Skeletal muscle satellite cell (primary cell): ENCODE measurements around the gene FAM161B. TPM values are rescaled to one million over a fixed set of nuclear protein-coding genes. Genes with fewer than 3 reads are reported as not detected.
"Not testable (repeated sequence)": the region's sequence is repeated elsewhere in the genome, so short reads cannot be mapped to it uniquely, and the experiment has no call there.

Experiments used
- H3K27me3 ChIP-seq: 2 replicates; pipeline ENCODE4 v1.7.0; 2013; ENCODE audit warnings: low read length; ENCODE audit not compliant: control insufficient read depth, insufficient read depth
- H3K36me3 ChIP-seq: 2 replicates; pipeline ENCODE4 v1.7.0; 2013; ENCODE audit warnings: mild to moderate bottlenecking, control low read depth, low read length; ENCODE audit not compliant: insufficient read depth
- H3K4me1 ChIP-seq: 2 replicates; pipeline ENCODE4 v1.7.0; 2013; ENCODE audit warnings: low read length; ENCODE audit not compliant: control insufficient read depth, insufficient read depth
- H3K4me2 ChIP-seq: 2 replicates; pipeline ENCODE4 v1.7.0; 2013; ENCODE audit warnings: mild to moderate bottlenecking, low read length
- H3K4me3 ChIP-seq: 2 replicates; pipeline ENCODE4 v1.7.0; 2013; ENCODE audit warnings: low read length
- H3K9ac ChIP-seq: 2 replicates; pipeline ENCODE4 v1.7.0; 2013; ENCODE audit warnings: mild to moderate bottlenecking, low read depth, low read length, moderate library complexity
- H3K9me3 ChIP-seq: replicated peaks from 2 replicates; pipeline ENCODE4 v1.7.0; 2013; ENCODE audit warnings: mild to moderate bottlenecking, control low read depth, low read length
- small RNA-seq: library from RNA; depleted of rRNA; stranded (forward); fragments of <200 nt; gene quantifications from one replicate; pipeline ENCODE3, GENCODE V24; 2012

The FAM161B gene

DNA sequence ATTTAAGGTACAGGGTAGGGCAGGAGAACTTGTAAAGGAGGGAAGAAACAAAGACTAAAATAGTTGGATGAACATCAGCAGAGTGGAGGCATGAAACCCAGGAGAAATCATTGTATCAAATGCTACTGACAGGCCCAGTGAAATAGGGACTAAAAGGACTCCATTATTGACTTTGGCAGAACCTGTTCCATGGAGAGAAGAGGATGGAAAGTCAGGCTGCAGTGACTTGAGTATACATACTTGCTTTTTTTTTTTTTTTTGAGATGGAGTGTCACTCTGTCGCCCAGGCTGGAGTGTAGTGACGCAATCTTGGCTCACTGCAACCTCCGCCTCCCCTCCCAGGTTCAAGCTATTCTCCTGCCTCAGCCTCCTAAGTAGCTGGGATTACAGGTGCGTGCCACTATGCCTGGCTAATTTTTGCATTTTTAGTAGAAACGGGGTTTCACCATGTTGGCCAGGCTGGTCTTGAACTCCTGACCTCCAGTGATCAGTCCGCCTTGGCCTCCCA is 55.7 kb downstream of the FAM161B start:
- H3K4me3 ChIP-seq, H3K4me2 ChIP-seq, H3K27me3 ChIP-seq, H3K9me3 ChIP-seq, H3K9ac ChIP-seq, H3K4me1 ChIP-seq: not testable (repeated sequence)
- H3K36me3 ChIP-seq, result peaks cover 55% of the 10 kb centered on the region

DNA sequence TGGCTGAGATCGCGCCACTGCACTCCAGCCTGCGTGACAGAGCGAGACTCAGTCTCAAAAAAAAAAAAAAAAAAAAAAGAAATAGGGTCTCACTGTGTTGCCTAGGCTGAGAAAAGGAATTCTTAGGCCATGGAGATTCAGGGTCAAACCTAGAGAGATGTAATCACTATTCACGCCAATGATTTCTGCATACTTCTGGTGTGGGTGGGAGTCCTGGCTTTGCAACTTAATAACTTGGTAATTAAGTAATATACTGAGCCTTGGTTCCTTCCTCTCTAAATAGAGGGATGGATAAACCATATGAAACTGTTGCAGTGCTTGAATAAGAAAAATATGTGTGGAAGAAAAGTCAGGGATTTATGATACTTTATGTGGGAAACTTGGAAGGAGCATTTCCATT is 60.5 kb downstream of the FAM161B start:
- Histone ChIP-seq H3K4me1 (peaks cover 23% of the 10 kb centered on the region), H3K9me3 (no peaks in the 10 kb centered on the region), H3K36me3 (peaks cover 12% of the 10 kb centered on the region), H3K27me3 (no peaks in the 10 kb centered on the region), H3K4me3 (no peak overlapping the region), H3K4me2 (peak overlapping the region; percentile 79), H3K9ac (no peak overlapping the region)

DNA sequence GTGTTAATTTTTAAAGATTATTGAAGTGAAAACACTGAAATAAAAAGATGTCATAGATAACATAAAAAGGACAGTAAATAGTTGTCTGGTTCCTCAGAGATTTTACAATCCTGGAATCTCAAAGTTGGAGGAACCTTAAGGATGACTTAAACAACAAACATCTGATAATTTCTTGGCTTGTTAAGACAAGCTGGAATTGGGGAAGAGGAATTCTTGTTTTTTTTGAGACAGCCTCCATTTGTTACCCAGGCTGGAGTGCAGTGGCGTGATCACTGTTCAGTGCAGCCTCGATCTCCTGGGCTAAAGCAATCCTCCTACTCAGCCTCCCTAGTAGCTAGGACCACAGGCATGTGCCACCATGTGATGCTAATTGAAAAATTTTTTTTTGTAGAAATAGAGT is 60.9 kb downstream of the FAM161B start:
- Histone ChIP-seq H3K4me1 (peaks cover 23% of the 10 kb centered on the region), H3K36me3 (peaks cover 9% of the 10 kb centered on the region), H3K9me3 (no peaks in the 10 kb centered on the region), H3K9ac (peak overlapping the region; percentile 99), H3K27me3 (no peaks in the 10 kb centered on the region), H3K4me3 (no peak overlapping the region), H3K4me2 (peak overlapping the region; percentile 79)

DNA sequence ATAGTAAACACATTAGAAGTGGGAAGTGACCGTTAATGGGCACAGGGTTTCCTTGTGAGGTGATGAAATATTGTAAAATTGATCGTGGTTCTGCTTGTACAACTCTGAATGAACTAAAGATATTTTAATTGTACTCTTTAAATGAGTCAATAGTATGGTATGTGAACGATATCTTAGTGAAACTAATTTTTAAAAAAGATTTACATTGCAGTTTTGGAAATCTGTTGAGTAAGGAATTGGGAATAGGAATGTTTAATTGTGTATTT is 61.5 kb downstream of the FAM161B start:
- Histone ChIP-seq H3K9ac (peak overlapping the region; percentile 99), H3K27me3 (no peaks in the 10 kb centered on the region), H3K4me2 (peak overlapping the region; percentile 79), H3K4me1 (peaks cover 23% of the 10 kb centered on the region), H3K36me3 (peaks cover 4% of the 10 kb centered on the region), H3K4me3 (peak overlapping the region; percentile 78), H3K9me3 (no peaks in the 10 kb centered on the region)

DNA sequence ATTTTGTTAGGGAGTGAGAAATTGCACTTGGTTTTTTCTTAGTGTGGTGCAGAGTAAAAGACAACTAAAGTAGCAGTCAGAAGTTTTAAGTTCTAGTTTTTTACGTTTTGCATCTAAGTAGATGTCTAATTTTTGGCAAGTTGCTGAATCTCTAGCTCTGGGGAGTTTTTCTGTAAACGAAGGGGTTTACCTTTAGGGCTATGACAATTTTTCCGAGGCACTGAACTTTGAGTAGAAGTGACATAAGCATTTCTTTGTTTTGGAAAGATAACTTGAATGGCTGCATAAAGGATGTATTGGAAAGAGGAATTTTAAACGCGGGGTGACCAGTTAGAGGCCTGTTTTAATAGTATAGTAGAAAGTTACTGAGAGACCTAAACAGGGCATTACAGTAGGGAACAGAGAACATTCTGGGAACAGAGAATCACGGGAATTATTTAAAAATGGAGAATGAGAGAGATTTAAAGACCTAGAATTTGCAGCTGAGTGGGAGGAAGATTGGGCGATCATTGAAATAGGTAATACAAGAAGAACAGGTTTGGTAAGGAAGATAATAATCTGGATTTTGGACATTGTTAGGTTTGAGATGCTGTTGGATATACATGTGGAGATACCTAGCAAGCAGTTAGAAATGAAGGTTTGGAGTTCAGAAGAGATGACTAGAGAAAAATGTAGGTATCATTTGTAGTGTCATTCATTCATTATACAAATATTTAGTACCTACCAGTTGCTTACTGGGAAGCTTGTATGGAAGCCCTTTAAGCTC is 62.0 kb downstream of the FAM161B start:
- no peaks in the 10 kb centered on the region for H3K36me3 ChIP-seq
- no peaks in the 10 kb centered on the region for H3K9me3 ChIP-seq
- peak overlapping the region; percentile 78 for H3K4me3 ChIP-seq
- peak overlapping the region; percentile 79 for H3K4me2 ChIP-seq
- peaks cover 23% of the 10 kb centered on the region for H3K4me1 ChIP-seq
- H3K9ac ChIP-seq, result peak overlapping the region; percentile 99
- no peaks in the 10 kb centered on the region for H3K27me3 ChIP-seq

DNA sequence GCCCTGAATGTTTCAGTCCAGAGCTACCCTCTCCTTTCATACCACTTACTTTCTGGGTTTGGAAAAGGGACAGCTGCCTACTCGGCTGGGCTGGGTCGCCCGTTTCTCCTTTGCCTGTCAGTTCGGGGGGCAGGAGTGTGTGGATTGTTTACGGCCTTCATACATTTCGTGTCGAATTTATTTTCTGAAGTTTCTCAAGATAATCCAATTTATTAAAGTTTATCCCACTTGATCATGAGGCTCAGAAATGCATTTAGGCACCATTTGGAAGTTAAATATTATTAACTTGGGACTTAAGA is 62.6 kb downstream of the FAM161B start:
- peak overlapping the region; percentile 99 for H3K9ac ChIP-seq
- no peaks in the 10 kb centered on the region for H3K27me3 ChIP-seq
- peak overlapping the region; percentile 79 for H3K4me2 ChIP-seq
- H3K4me3 ChIP-seq, result peak overlapping the region; percentile 78
- H3K36me3 ChIP-seq, result no peaks in the 10 kb centered on the region
- peaks cover 23% of the 10 kb centered on the region for H3K4me1 ChIP-seq
- no peaks in the 10 kb centered on the region for H3K9me3 ChIP-seq

DNA sequence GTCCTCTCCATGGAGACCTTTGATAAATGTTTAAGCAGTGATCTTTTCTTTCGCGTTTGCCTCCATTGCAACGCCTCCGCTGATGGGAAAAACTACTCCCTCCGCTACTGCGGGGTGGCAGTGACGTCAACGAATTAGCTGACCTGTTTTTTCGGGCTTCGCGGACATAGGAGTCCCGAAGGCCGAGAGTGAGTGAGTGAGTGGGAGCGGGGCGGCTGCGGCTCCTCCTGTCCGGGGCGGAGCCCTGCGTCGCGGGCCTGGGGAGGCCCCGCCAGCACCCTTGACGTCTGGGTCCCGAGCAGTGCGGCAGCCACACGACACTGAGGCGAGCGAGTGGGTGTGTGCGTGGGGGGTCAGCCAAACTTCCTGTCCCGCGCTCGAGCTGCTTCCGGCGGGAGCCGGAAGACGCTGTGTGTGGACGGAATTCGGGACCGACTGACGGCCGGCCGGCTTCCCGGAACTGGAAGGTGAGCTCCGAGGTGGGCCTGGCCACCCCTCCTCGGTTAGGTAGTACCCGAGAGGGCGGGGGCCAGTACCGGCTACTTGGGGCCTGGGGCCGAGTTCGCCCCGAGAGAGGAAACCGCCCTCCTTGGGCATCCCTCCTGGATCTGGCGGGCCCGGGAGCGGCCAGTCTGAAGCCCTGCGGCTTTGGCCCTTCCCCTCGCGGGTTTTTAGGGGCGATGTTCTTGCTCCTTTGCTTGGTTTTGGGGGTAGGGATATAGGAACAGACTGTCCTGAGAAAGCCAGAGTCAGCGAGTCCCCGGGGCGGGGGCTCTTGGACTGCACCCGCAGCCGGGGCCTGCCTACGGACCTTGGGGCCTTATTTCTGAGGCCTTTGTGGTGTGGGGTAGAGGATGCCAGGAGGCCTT is 63.2 kb downstream of the FAM161B start, which contains the start of gene ZNF410:
ZNF410 (plus strand) TSS at position 411 of the 869 bp plus-strand sequence. CDS start 5,317 bp downstream, outside the sequence.
- Histone ChIP-seq H3K27me3 (no peaks in the 10 kb centered on the region), H3K9ac (peak within 1 kb of the TSS; percentile 99), H3K36me3 (no peaks in the 10 kb centered on the region), H3K4me2 (peak within 1 kb of the TSS; percentile 79), H3K4me3 (peak within 1 kb of the TSS; percentile 78), H3K9me3 (no peaks in the 10 kb centered on the region), H3K4me1 (peaks cover 23% of the 10 kb centered on the region)

DNA sequence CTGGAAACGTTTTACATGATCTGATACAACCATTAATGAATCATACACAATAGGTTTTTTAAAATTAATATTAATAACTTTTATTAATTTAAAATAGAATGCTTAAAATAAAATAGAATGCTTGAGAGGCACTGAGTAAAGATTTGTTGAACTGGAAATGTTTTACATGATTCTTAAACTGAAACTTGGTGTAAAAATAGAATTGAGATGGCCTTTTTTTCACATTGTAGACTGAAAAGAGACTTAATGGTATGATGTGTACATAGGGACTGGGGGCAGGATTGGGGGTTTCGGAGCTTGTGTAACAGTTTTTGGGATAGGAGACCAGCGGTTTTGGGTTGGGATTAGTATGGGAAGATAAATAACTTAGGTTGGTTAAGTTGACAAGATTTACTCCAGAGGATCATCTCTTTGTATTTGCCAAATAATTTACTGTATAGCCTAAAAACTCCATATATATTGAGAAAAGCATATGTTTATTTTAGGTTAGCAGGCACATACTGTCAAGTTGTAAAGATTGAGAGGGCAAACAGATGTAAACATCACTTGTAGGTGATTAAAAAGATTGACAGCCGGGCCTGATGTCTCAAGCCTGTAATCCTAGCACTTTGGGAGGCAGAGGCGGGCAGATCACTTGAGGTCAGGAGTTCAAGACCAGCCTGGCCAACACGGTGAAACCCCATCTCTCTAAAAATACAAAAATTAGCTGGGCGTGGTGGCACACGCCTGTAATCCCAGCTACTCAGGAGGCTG is 65.3 kb downstream of the FAM161B start:
- Histone ChIP-seq H3K27me3 (no peaks in the 10 kb centered on the region), H3K4me2 (no peak overlapping the region), H3K36me3 (no peaks in the 10 kb centered on the region), H3K4me3 (no peak overlapping the region), H3K4me1 (peaks cover 23% of the 10 kb centered on the region), H3K9ac (no peak overlapping the region), H3K9me3 (no peaks in the 10 kb centered on the region)

Small RNA genes within 50 kb of the gene (small RNA-seq; reads per million reads assigned to genes)
- not detected for gene RF00019
